Retinal pigment epithelial cell (primary cell): ENCODE data around the gene C2CD3.

Experiments
- DNase-seq: peaks from one replicate; pipeline ENCODE4 v3.0.0-alpha.2; 2010; ENCODE audit warnings: low read depth
- H3K4me3 ChIP-seq: 2 replicates; pipeline ENCODE4 v1.5.1; 2011; ENCODE audit warnings: mild to moderate bottlenecking, low read length, control low read depth, moderate library complexity
- TF ChIP-seq, protein P1 (sequence below): conservative IDR thresholded peaks from 2 replicates; pipeline ENCODE4 v1.5.1; 2011; ENCODE audit warnings: low read depth, low read length, control low read depth, inconsistent platforms

Gene C2CD3

DNA sequence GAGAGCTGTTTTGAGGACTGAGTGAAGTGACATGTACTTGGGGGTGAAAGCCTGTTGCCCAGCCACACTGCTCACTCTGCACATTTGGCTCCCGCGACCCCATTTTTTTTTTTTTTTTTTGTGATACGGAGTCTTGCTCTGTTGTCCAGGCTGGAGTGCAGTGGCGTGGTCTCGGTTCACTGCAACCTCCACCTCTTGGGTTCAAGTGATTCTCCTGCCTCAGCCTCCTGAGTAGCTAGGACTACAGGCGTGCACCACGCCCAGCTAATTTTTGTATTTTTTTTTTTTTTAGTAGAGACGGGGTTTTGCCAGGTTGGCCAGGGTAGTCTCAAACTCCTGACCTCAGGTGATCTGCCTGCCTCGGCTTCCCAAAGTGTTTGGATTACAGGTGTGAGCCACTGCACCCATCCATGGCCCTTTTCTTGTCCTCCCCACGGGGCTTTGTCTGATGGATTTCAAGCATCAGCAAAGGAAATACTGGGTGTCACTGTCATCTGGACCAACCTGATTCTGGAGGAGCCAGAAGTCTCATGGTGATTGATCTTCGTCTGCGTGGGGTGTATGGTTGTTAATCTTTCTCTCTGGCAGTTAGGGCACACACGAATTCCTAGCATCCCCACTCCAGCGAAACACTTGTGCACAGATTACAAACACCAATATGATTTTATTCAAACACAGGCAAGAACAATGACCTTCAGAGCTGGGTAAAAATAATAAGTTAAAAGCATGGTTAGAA lies 158.6 kb downstream of the C2CD3 start:
- no peak for DNase-seq
- H3K4me3 ChIP-seq = no peak overlapping the region
- TF ChIP-seq, protein P1, sequence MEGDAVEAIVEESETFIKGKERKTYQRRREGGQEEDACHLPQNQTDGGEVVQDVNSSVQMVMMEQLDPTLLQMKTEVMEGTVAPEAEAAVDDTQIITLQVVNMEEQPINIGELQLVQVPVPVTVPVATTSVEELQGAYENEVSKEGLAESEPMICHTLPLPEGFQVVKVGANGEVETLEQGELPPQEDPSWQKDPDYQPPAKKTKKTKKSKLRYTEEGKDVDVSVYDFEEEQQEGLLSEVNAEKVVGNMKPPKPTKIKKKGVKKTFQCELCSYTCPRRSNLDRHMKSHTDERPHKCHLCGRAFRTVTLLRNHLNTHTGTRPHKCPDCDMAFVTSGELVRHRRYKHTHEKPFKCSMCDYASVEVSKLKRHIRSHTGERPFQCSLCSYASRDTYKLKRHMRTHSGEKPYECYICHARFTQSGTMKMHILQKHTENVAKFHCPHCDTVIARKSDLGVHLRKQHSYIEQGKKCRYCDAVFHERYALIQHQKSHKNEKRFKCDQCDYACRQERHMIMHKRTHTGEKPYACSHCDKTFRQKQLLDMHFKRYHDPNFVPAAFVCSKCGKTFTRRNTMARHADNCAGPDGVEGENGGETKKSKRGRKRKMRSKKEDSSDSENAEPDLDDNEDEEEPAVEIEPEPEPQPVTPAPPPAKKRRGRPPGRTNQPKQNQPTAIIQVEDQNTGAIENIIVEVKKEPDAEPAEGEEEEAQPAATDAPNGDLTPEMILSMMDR = no peak

DNA sequence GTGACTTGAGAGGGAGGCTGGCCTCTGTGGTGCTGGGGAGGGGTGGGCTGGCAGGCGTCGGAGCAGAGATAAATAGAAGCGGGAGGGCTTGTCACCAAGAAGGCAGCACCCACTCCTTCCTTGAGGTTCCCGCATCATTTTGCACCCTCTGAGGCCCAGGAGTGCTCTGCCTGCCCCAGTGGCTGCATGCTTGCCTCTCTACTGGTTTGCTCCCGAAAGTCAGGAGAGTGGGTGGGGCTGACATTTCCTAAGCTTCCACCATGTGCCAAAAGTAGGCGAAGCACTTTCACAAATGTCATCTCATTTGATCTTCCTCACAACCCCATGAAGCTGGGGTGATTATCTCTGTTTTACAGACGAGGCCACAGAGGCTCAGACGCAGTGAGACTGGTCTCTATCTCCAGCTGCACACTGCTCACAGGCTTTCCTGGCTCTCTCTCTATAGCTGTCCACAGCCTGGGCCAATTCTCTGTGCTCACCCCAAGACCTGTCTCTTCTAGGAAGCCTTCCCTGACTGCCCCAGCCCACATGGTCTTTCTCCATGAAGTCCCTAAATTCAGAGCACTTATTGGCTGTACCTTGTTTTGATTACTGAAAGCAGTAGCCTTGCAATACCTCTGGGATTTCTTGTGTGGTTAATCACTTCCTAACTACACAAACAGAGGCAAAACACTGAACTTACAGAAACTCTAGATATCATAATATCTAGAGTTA lies 159.3 kb downstream of the C2CD3 start:
- DNase-seq = no peak
- TF ChIP-seq, protein P1 = no peak
- H3K4me3 ChIP-seq = no peak overlapping the region

DNA sequence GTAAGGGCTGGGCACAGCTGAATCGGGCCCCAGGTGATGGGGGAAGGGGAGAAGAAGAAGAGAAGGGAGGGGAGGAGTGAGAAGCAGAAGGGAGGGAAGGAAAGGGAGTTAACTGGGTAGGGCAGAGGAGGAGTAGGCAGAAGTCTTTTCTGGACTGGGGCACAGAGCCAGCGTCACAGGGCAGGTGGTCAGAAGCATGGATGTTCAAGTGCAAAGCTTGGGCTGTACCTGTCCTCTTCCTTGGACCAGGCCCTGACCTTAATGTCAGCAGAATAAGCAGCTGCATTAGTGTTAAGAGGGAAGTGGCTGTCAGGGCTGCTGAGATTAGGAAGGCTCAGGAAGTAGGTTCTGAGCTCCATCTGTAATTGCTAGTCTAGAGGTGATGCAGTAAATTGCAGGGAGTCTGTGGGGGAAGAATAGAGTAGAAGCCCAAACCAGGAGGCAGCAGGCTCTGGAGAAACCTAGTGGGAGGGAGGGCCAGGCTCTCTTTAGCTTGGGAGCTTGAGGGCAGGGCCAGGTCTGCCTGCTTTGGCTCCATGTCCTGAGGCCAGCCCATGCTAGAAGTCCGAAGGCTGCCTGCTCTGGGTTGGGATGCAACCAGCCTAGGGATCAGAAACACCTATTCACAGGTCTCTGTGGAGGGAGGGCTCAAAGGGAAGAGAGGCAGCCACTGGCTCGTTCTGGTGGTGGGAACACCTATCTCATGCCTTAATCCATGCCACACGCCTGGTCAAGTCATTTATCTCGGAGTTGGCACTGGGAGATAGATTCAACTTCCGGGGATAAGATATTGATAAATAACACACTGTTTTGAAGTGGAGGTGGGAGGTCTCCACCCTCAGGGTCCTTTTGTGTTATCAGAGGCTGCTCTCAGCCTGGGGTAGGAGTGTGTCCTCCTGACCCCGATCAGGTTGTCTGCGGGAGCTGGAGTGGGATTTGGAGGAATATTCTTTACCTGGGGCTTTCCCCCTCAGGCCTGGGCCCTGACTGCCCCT lies 160.2 kb downstream of the C2CD3 start:
- DNase-seq = no peak
- TF ChIP-seq, protein P1 = no peak
- H3K4me3 ChIP-seq = no peak overlapping the region

DNA sequence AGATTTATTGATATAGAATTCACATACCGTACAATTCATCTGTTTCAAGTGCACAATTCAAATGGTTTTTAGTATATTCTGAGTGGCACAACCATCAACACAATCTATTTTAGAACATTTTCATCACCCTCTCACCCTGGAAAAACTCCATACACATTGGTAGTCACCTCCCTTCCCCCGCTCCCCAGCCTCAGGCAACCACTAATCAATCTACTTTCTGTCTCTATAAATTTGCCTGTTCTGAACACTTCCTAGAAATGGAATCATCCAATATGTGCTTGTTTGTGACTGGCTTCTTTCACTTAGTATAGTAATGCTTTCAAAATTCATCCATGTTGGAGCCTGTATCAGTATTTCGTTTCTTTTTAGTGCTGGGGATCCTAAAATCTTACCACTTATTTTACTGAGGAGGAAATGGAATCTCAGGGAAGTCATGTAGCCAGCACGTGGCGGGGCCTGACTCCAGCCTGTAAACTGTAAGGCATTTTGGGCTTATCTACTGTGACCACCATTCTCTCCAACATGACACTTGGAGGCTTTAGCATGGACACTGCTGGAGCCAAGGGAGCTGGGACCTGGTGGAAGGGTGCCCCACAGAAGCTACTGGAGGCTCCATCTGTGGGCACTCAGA lies 161.0 kb downstream of the C2CD3 start:
- TF ChIP-seq, protein P1 = no peak
- no peak overlapping the region for H3K4me3 ChIP-seq
- DNase-seq = no peak

DNA sequence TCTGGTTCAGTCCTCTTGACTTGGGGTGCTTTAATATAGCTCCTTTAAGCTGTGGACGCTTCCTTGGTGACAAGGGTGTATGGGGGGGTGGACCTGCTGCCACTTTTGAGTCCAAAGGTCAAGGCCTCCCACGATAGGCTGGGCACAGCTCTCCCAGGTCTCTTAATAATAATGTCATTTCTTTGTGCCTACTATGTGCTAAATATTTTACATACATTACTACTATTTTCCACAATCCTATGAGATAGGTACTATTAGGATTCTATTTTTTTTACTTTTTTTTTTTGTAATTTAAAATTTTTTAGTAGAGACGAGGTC lies 161.6 kb downstream of the C2CD3 start:
- H3K4me3 ChIP-seq = no peak overlapping the region
- no peak for DNase-seq
- TF ChIP-seq, protein P1 = no peak

DNA sequence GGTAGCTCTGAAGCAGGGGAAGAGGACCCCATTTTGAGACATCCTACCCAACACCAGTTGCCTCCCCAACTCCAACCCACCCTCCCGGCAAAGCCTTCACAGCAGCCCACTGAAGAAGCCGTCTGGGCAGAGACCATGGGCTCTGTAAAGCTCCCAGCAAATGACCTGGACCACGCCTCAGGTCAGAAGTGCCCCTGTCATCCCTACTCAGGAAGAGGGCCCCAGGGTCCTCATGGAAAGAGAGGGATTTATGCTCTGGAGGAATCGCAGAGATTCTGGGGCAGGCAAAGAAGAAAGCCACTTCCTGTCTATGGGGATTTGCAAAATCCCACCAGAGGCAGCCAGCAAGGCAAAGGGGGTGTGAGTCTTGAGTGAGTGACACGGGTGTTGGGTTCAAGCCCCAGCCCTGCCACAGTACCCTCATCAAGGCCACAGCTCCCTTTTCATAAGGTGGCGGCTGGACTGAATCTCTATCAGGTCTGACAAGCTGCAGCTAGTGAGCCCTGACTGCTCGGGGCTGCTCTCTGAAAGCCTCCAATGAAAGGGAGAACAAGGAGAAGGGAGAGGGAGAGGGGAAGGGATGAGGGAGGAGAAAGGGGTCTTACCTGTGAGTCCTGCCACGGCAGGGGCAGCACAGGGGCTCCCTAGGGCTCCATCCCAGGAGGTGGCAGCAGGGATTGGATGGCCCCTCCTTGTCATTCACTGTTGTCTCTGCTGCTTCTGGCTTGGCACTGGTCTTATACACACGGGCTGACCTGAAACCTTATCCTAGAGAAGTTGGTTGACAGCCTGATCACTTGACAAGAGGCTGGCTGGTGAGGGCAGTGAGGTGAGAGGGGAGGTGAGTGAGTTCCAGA lies 162.2 kb downstream of the C2CD3 start, which contains the start of gene UCP3:
TSS of gene UCP3 (minus strand) at position 713 of the 857 bp plus-strand sequence. CDS start 2,043 bp downstream, outside the sequence.
- H3K4me3 ChIP-seq = no peak within 1 kb of the TSS
- no peak for DNase-seq
- TF ChIP-seq, protein P1 = no peak
